GM12878 (cell line): ENCODE results near the gene TPCN1. TPM values are rescaled to one million over a fixed set of nuclear protein-coding genes. Genes with fewer than 3 reads are reported as not detected.

Experiments used
- ATAC-seq: fragments of 200-7000 bp; cut with Tn5 transposase; 3 replicates; pipeline ENCODE4 v1.9.1; 2020; ENCODE audit warnings: mild to moderate bottlenecking, moderate library complexity
- BruUV-seq: library from RNA; stranded (reverse); fragments of 400-500 nt; replicated peaks from 2 replicates; lab custom pipeline; 2021; lab: Mats Ljungman, UMichigan
- CTCF ChIA-PET: fragments of 300-600 bp; sonication (Branson Sonifier 250); formaldehyde crosslinking; extraction: SDS; loops from one replicate; lab custom pipeline; 2021; ENCODE audit warnings: inconsistent platforms; lab: Yijun Ruan, JAX
- POLR2A ChIA-PET: fragments of 350-600 bp; formaldehyde crosslinking; extraction: SDS; loops from one replicate; lab custom pipeline; 2021; ENCODE audit warnings: inconsistent platforms; lab: Charles Lee
- RAD21 ChIA-PET: fragments of 300-600 bp; sonication (Branson Sonifier 250); formaldehyde crosslinking; loops from one replicate; lab custom pipeline; 2023; ENCODE audit warnings: antibody characterized with exemption; ENCODE audit not compliant: unreplicated experiment; lab: Charles Lee
- SMC1A ChIA-PET: fragments of 300-600 bp; sonication (Branson Sonifier 250); formaldehyde crosslinking; loops from one replicate; lab custom pipeline; 2023; ENCODE audit not compliant: unreplicated experiment, uncharacterized antibody; lab: Charles Lee
- DNase-seq: peaks from one replicate; pipeline ENCODE4 v3.0.0-alpha.2; 2011; ENCODE audit warnings: low read depth, low spot score
- FAIRE-seq: peaks from 3 replicates; lab custom pipeline; 2011; peaks lifted over from hg19 to GRCh38; lab: Jason Lieb, UNC
- H2AFZ ChIP-seq: 2 replicates; pipeline ENCODE4 v1.6.0; 2011; ENCODE audit warnings: low read depth, low read length, control low read depth; ENCODE audit not compliant: control insufficient read depth
- H3K27ac ChIP-seq: 2 replicates; pipeline ENCODE4 v1.5.1; 2011; ENCODE audit warnings: control low read depth; ENCODE audit not compliant: control insufficient read depth, insufficient read depth
- H3K27me3 ChIP-seq, 2 experiments: replicated peaks in 1 of 2; 2 replicates each; pipeline versions ENCODE4 v1.6.0 to v1.6.1; 2011; ENCODE audit warnings: low read length in 1 of 2; ENCODE audit not compliant: control insufficient read depth in 2 of 2, insufficient read depth in 2 of 2
- H3K36me3 ChIP-seq, 2 experiments: 2 replicates each; pipeline ENCODE4 v1.5.1; 2011; ENCODE audit warnings: low read length in 1 of 2; ENCODE audit not compliant: control insufficient read depth in 2 of 2, insufficient read depth in 2 of 2
- H3K4me1 ChIP-seq: 2 replicates; pipeline ENCODE4 v1.6.1; 2011; ENCODE audit warnings: mild to moderate bottlenecking, low read length, moderate library complexity, mixed read lengths; ENCODE audit not compliant: control insufficient read depth, insufficient read depth
- H3K4me2 ChIP-seq: 2 replicates; pipeline ENCODE4 v1.6.0; 2011; ENCODE audit warnings: control low read depth; ENCODE audit not compliant: control insufficient read depth, insufficient read depth
- H3K4me3 ChIP-seq: fragments of 200-600 bp; sonication (generic); 2 replicates; pipeline ENCODE4 v1.5.1; 2016
- H3K79me2 ChIP-seq: 2 replicates; pipeline ENCODE4 v1.6.0; 2011; ENCODE audit warnings: low read length; ENCODE audit not compliant: control insufficient read depth, insufficient read depth
- H3K9ac ChIP-seq: 2 replicates; pipeline ENCODE4 v1.8.0; 2011; ENCODE audit warnings: low read length, control low read depth, mixed read lengths; ENCODE audit not compliant: control insufficient read depth, insufficient read depth
- H3K9me3 ChIP-seq: replicated peaks from 3 replicates; pipeline ENCODE4 v1.5.1; 2011; ENCODE audit warnings: mild to moderate bottlenecking, low read length; ENCODE audit not compliant: control insufficient read depth, insufficient read depth
- H4K20me1 ChIP-seq: 2 replicates; pipeline ENCODE4 v1.6.0; 2011; ENCODE audit not compliant: control insufficient read depth, insufficient read depth
- ASH2L ChIP-seq: fragments of 300-600, 200-600 bp; sonication (generic); IDR thresholded peaks from 2 replicates; pipeline ENCODE4 v1.6.1; 2017; ENCODE audit warnings: low read depth, mild to moderate bottlenecking, borderline replicate concordance
- BACH1 ChIP-seq: fragments of 450-650 bp; IDR thresholded peaks from 2 replicates; pipeline ENCODE4 v1.6.1; 2017; ENCODE audit warnings: mild to moderate bottlenecking, borderline replicate concordance
- BHLHE40 ChIP-seq, 2 experiments: fragments of 450-650 bp in 1 of 2; IDR thresholded peaks; 2 replicates each; pipeline ENCODE4 v1.6.1; 2011 to 2017; ENCODE audit warnings: low read depth in 2 of 2, borderline replicate concordance in 1 of 2, improper control_type of control experiment in 1 of 2, low read length in 1 of 2, mild to moderate bottlenecking in 1 of 2
- BMI1 ChIP-seq: fragments of 450-650 bp; IDR thresholded peaks from 2 replicates; pipeline ENCODE4 v1.6.1; 2016; ENCODE audit warnings: mild to moderate bottlenecking, moderate library complexity, borderline replicate concordance
- CEBPB ChIP-seq, 2 experiments: fragments of 150-350 bp in 1 of 2; IDR thresholded peaks; 2 replicates each; pipeline ENCODE4 v1.6.1; 2012 to 2014; ENCODE audit warnings: low read depth in 2 of 2, low read length in 2 of 2, borderline replicate concordance in 1 of 2, inconsistent platforms in 1 of 2
- EGR1 ChIP-seq, 2 experiments: IDR thresholded peaks; 1 replicate in 1 of 2; 2 replicates in 1 of 2; pipeline ENCODE4 v1.6.1; 2011 to 2012; ENCODE audit warnings: low read depth in 2 of 2, low read length in 2 of 2, borderline replicate concordance in 1 of 2, mild to moderate bottlenecking in 1 of 2, moderate library complexity in 1 of 2
- HDAC2 ChIP-seq: fragments of 200-600 bp; sonication (generic); IDR thresholded peaks from 2 replicates; pipeline ENCODE4 v1.6.1; 2017
- IKZF1 ChIP-seq: fragments of 450-650 bp; conservative IDR thresholded peaks from 2 replicates; pipeline ENCODE4 v1.6.1; 2017; ENCODE audit warnings: antibody characterized with exemption, mild to moderate bottlenecking
- IRF3 ChIP-seq: fragments of 450-650 bp; IDR thresholded peaks from 2 replicates; pipeline ENCODE4 v1.6.1; 2014; ENCODE audit warnings: mild to moderate bottlenecking
- KAT2A ChIP-seq: conservative IDR thresholded peaks from 2 replicates; pipeline ENCODE4 v1.6.1; 2011; ENCODE audit warnings: low read depth, low read length; ENCODE audit not compliant: control insufficient read depth
- LARP7 ChIP-seq: fragments of 450-650 bp; IDR thresholded peaks from 2 replicates; pipeline ENCODE4 v1.6.1; 2017; ENCODE audit warnings: mild to moderate bottlenecking
- MTA3 ChIP-seq: IDR thresholded peaks from 2 replicates; pipeline ENCODE4 v1.6.1; 2012; ENCODE audit warnings: low read length, inconsistent platforms, borderline replicate concordance
- MXI1 ChIP-seq: fragments of 150-350 bp; IDR thresholded peaks from 2 replicates; pipeline ENCODE4 v1.6.1; 2011; ENCODE audit warnings: low read depth, mild to moderate bottlenecking, inconsistent platforms, low read length, improper control_type of control experiment
- MYB ChIP-seq: fragments of 150-350 bp; IDR thresholded peaks from 2 replicates; pipeline ENCODE4 v1.6.1; 2014; ENCODE audit warnings: mild to moderate bottlenecking, low read depth, low read length, borderline replicate concordance
- NFYB ChIP-seq: IDR thresholded peaks from 2 replicates; pipeline ENCODE4 v1.6.1; 2011; ENCODE audit warnings: low read depth, mild to moderate bottlenecking, low read length, improper control_type of control experiment, moderate library complexity; ENCODE audit not compliant: insufficient read depth
- NR2C2 ChIP-seq: IDR thresholded peaks from 2 replicates; pipeline ENCODE4 v1.6.1; 2011; ENCODE audit warnings: borderline replicate concordance, low read depth; ENCODE audit not compliant: control insufficient read depth, insufficient read length
- PAX5 ChIP-seq: IDR thresholded peaks from 2 replicates; pipeline ENCODE4 v1.6.1; 2011; ENCODE audit warnings: low read depth, low read length, borderline replicate concordance
- PAX8 ChIP-seq: fragments of 450-650 bp; IDR thresholded peaks from 2 replicates; pipeline ENCODE4 v1.6.1; 2017; ENCODE audit warnings: mild to moderate bottlenecking, moderate library complexity
- PBX3 ChIP-seq: IDR thresholded peaks from 2 replicates; pipeline ENCODE4 v1.6.1; 2011; ENCODE audit warnings: mild to moderate bottlenecking, low read depth, low read length, moderate library complexity; ENCODE audit not compliant: insufficient replicate concordance
- RAD51 ChIP-seq: fragments of 450-650 bp; IDR thresholded peaks from 2 replicates; pipeline ENCODE4 v1.6.1; 2016; ENCODE audit warnings: moderate library complexity, mild to moderate bottlenecking, inconsistent platforms
- RCOR1 ChIP-seq: conservative IDR thresholded peaks from 2 replicates; pipeline ENCODE4 v1.6.1; 2012; ENCODE audit warnings: low read depth, low read length, improper control_type of control experiment
- SUZ12 ChIP-seq: fragments of 200-600 bp; sonication (generic); IDR thresholded peaks from one replicate; pipeline ENCODE4 v1.6.1; 2018; ENCODE audit warnings: antibody characterized with exemption, mild to moderate bottlenecking; ENCODE audit not compliant: unreplicated experiment
- ZNF217 ChIP-seq: fragments of 450-650 bp; IDR thresholded peaks from 2 replicates; pipeline ENCODE4 v1.6.1; 2017; ENCODE audit warnings: antibody characterized with exemption, mild to moderate bottlenecking
- WGBS: methylation state at CpG from one replicate; pipeline ENCODE4 v1.1.6; 2016; ENCODE audit warnings: low lambda C conversion rate; ENCODE audit not compliant: insufficient replicate concordance, insufficient coverage; ENCODE audit errors: missing lambda C conversion rate; 5-methylcytosine and 5-hydroxymethylcytosine counted together
- in situ Hi-C: fragments of 300-500 bp; cut with MboI; formaldehyde crosslinking; loops from 9 replicates; pipeline ENCODE4 v1.14.3; 2018; ENCODE audit warnings: mixed read lengths
- intact Hi-C: fragments of 100-400 bp; cut with micrococcal nuclease; formaldehyde crosslinking; loops from one replicate; pipeline ENCODE4 v1.14.2; 2022; ENCODE audit not compliant: unreplicated experiment
- polyA plus RNA-seq, 11 experiments: library from polyadenylated mRNA; depleted of rRNA in 4 of 11; unstranded in 6 of 11; stranded (reverse) in 5 of 11; fragments of >200 nt; fragmentation: Nextera tagmentation in 4 of 11; fragmentation: Illumina TruSeq in 1 of 11; extraction: Ambion mirVana in 4 of 11; extraction: Trizol in 1 of 11; gene quantifications; 1 replicate in 1 of 11; 2 replicates in 10 of 11; pipeline versions ENCODE4 v1.2.1 to v1.2.3, GENCODE V29; 2011 to 2016; ENCODE audit warnings: inconsistent platforms in 2 of 11, missing spikeins in 2 of 11, low read depth in 1 of 11
- total RNA-seq, 4 experiments: library from RNA; depleted of rRNA in 3 of 4; stranded (reverse); fragments of >200 nt in 3 of 4; fragmentation: Illumina TruSeq in 1 of 4; extraction: Trizol in 1 of 4; gene quantifications; 2 replicates each; pipeline versions ENCODE4 v1.2.1 to v1.2.3, GENCODE V29; 2013 to 2021

The TPCN1 gene
- total and polyA plus RNA-seq, 10 of the 15 experiments (the other 5 are each of a cell fraction or from before 2014, with no cell fraction given) = 0.79 to 30.9 (median 19.4) TPM

GRCh38 chr12:113186033-113186365, 35.3 kb upstream of the TPCN1 start:
- DNase-seq (no peak), FAIRE-seq (no peak), ATAC-seq (peak; percentile 7)
- in situ Hi-C loops = no loop called here
- ChIA-PET CTCF (interaction anchor here (0.7 to 3.9 kb wide), 7 partner anchors 10 to 193 kb away, joined by 3 to 24 read pairs (median 7); no protein-coding TSS in a partner anchor), RAD21 (interaction anchor here (0.6 to 2.4 kb wide), 6 partner anchors 8 to 1088 kb away, joined by 3 to 10 read pairs (median 4); no protein-coding TSS in a partner anchor), POLR2A (interaction anchor here (0.6 to 2.9 kb wide), 7 partner anchors 14 to 121 kb away, joined by 3 to 21 read pairs (median 3); partner anchors contain the start of gene TPCN1), SMC1A (interaction anchor here (0.8 to 4.4 kb wide), 10 partner anchors 9 to 236 kb away, joined by 3 to 24 read pairs (median 6); partner anchors contain the start of genes SDSL and SLC8B1)
- H3K36me3 ChIP-seq = peaks cover 3 to 15% of the 10 kb centered on the region in 2 experiments; a peak in 3 of 4 replicates
- H3K79me2 ChIP-seq = peaks cover 49% of the 10 kb centered on the region
- no TSS peak for BruUV-seq
- no peaks in the 10 kb centered on the region for H3K27me3 ChIP-seq
- peaks cover 9% of the 10 kb centered on the region for H3K4me1 ChIP-seq
- no peaks in the 10 kb centered on the region for H4K20me1 ChIP-seq
- peak overlapping the region; percentile 97 for H3K9ac ChIP-seq
- H3K4me3 ChIP-seq = peak overlapping the region; percentile 86
- no peaks in the 10 kb centered on the region for H3K9me3 ChIP-seq
- H3K27ac ChIP-seq = peak overlapping the region; percentile 94
- peak overlapping the region; percentile 97 for H2AFZ ChIP-seq
- H3K4me2 ChIP-seq = peak overlapping the region; percentile 93
- TF ChIP-seq BMI1 (no peak), MXI1 (peak; percentile 32; the same call in 1 of the 2 replicates), BACH1 (no peak), PBX3 (no peak), BHLHE40 (IDR thresholded peaks at IDR 0.05; ENCODE audit: borderline replicate concordance in 1 of 2, low read depth in 2 of 2, low read length in 1 of 2) (peak in 1 of 2 experiments; percentile 7; a peak in 1 of 4 replicates), MTA3 (no peak), KAT2A (no peak), HDAC2 (no peak), EGR1 (IDR thresholded peaks at IDR 0.05; ENCODE audit: borderline replicate concordance in 1 of 2, low read depth in 2 of 2, low read length in 2 of 2) (no peak), IRF3 (no peak), NFYB (no peak), PAX8 (no peak), PAX5 (no peak), LARP7 (no peak), NR2C2 (no peak), RCOR1 (0 out of 2 replicates have a peak, but pooled peaks have one; percentile 41), CEBPB (IDR thresholded peaks at IDR 0.05; ENCODE audit: borderline replicate concordance in 1 of 2, low read depth in 2 of 2, low read length in 2 of 2) (no peak), SUZ12 (no peak), IKZF1 (no peak), RAD51 (peak; percentile 67), ZNF217 (peak; percentile 78; the same call in 1 of the 2 replicates), MYB (no peak), ASH2L (no peak)
- 10% methylated on average over 11 of the region's 11 CpGs for WGBS
- intact Hi-C loops = loop anchor here (2.0 to 5.0 kb wide), 3 partner anchors 23 to 236 kb away; partner anchors contain the start of genes SDSL and TPCN1
